Measurements from ENCODE around the gene BUB1B.
"Not testable (repeated sequence)": the region's sequence is repeated elsewhere in the genome, so short reads cannot be mapped to it uniquely, and the experiment has no call there.

The BUB1B gene

GRCh38 chr15:40137303-40138200 is 23.3 kb upstream of the BUB1B start:
- DNase-seq (ENCODE audit: low read depth) = no peak

GRCh38 chr15:40138201-40138570 is 22.7 kb upstream of the BUB1B start:
- DNase-seq (ENCODE audit: low read depth) = not testable (repeated sequence)

GRCh38 chr15:40142428-40142827 is 18.4 kb upstream of the BUB1B start:
- DNase-seq (ENCODE audit: low read depth) = no peak

GRCh38 chr15:40146037-40146436 is 14.8 kb upstream of the BUB1B start:
- DNase-seq (ENCODE audit: low read depth) = peak; percentile 59

- DNase-seq (ENCODE audit: low read depth) = no peak
These were observed 11.5 kb upstream of the BUB1B start for GRCh38 chr15:40149339-40149738.

GRCh38 chr15:40150163-40150925 is 10.5 kb upstream of the BUB1B start:
- peak; percentile 36 for DNase-seq (ENCODE audit: low read depth)

- DNase-seq (ENCODE audit: low read depth) = no peak
These were observed 9.4 kb upstream of the BUB1B start for GRCh38 chr15:40151499-40151898.

- DNase-seq (ENCODE audit: low read depth) = no peak
These were observed 8.9 kb upstream of the BUB1B start for GRCh38 chr15:40151991-40152390.

- not testable (repeated sequence) for DNase-seq (ENCODE audit: low read depth)
These were observed 6.0 kb upstream of the BUB1B start for GRCh38 chr15:40154821-40155220.

- no peak for DNase-seq (ENCODE audit: low read depth)
These were observed 5.5 kb upstream of the BUB1B start for GRCh38 chr15:40155270-40155910.

- no peak for DNase-seq (ENCODE audit: low read depth)
These were observed 3.0 kb upstream of the BUB1B start for GRCh38 chr15:40157778-40158447.

GRCh38 chr15:40160021-40160420 is 848 bp upstream of the BUB1B start:
- DNase-seq (ENCODE audit: low read depth) = no peak

- DNase-seq (ENCODE audit: low read depth) = no peak
These were observed 973 bp downstream of the BUB1B start for GRCh38 chr15:40161693-40162391.

- no peak for DNase-seq (ENCODE audit: low read depth)
These were observed 1.7 kb downstream of the BUB1B start for GRCh38 chr15:40162552-40162951.

GRCh38 chr15:40163657-40164416 is 3.0 kb downstream of the BUB1B start:
- no peak for DNase-seq (ENCODE audit: low read depth)

GRCh38 chr15:40167374-40167773 is 6.5 kb downstream of the BUB1B start:
- not testable (repeated sequence) for DNase-seq (ENCODE audit: low read depth)

- no peak for DNase-seq (ENCODE audit: low read depth)
These were observed 14.3 kb downstream of the BUB1B start for GRCh38 chr15:40175160-40175559.

- DNase-seq (ENCODE audit: low read depth) = no peak
These were observed 21.6 kb downstream of the BUB1B start for GRCh38 chr15:40182358-40183029.

- no peak for DNase-seq (ENCODE audit: low read depth)
These were observed 23.0 kb downstream of the BUB1B start for GRCh38 chr15:40183636-40184463.

Data from iris pigment epithelial cell (primary cell).